Caco-2 (cell line): ENCODE data around the gene PLA2G1B. TPM values are rescaled to one million over a fixed set of nuclear protein-coding genes. Genes with fewer than 3 reads are reported as not detected.

Source experiments
- BruUV-seq: library from RNA; stranded (reverse); fragments of 400-500 nt; replicated peaks from 2 replicates; lab custom pipeline; 2021; lab: Mats Ljungman, UMichigan
- CTCF ChIA-PET: fragments of 300-600 bp; sonication (Branson Sonifier 250); formaldehyde crosslinking; loops from one replicate; lab custom pipeline; 2022; ENCODE audit warnings: antibody characterized with exemption; lab: Charles Lee
- POLR2A ChIA-PET: fragments of 300-600 bp; sonication (Branson Sonifier 250); formaldehyde crosslinking; loops from one replicate; lab custom pipeline; 2022; ENCODE audit warnings: antibody characterized with exemption; lab: Charles Lee
- DNase-seq, 2 experiments: peaks; one replicate each; pipeline versions ENCODE4 v3.0.0 to v3.0.0-alpha.2; 2020 to 2022
- H3K27me3 ChIP-seq: replicated peaks from 2 replicates; pipeline ENCODE4 v1.6.0; 2011; ENCODE audit warnings: low read length; ENCODE audit not compliant: control insufficient read depth, insufficient read depth
- H3K36me3 ChIP-seq: 2 replicates; pipeline ENCODE4 v1.5.1; 2011; ENCODE audit warnings: low read length; ENCODE audit not compliant: control insufficient read depth, insufficient read depth
- H3K4me1 ChIP-seq: fragments of 250-450 bp; sonication (Bioruptor Pico); 2 replicates; pipeline ENCODE4 v1.5.1; 2020; ENCODE audit warnings: mild to moderate bottlenecking
- H3K4me3 ChIP-seq: 2 replicates; pipeline ENCODE4 v1.5.1; 2011; ENCODE audit warnings: low read depth, mild to moderate bottlenecking, control low read depth, low read length
- H3K9me3 ChIP-seq: fragments of 250-450 bp; sonication (Bioruptor Pico); 2 replicates; pipeline ENCODE4 v1.5.1; 2020; ENCODE audit warnings: mild to moderate bottlenecking, moderate library complexity
- H3K27ac Mint-ChIP-seq: one replicate; pipeline ENCODE4 v1.8.0; 2022; ENCODE audit warnings: mixed read lengths; ENCODE audit not compliant: unreplicated experiment
- H3K27me3 Mint-ChIP-seq: one replicate; pipeline ENCODE4 v1.8.0; 2022; ENCODE audit warnings: mixed read lengths; ENCODE audit not compliant: insufficient read depth, unreplicated experiment
- H3K36me3 Mint-ChIP-seq: one replicate; pipeline ENCODE4 v1.8.0; 2022; ENCODE audit warnings: mild to moderate bottlenecking, mixed read lengths; ENCODE audit not compliant: insufficient read depth, unreplicated experiment
- H3K4me1 Mint-ChIP-seq: one replicate; pipeline ENCODE4 v1.8.0; 2022; ENCODE audit warnings: low read depth, mixed read lengths; ENCODE audit not compliant: unreplicated experiment
- H3K4me3 Mint-ChIP-seq: one replicate; pipeline ENCODE4 v1.8.0; 2022; ENCODE audit warnings: mild to moderate bottlenecking, moderate library complexity, mixed read lengths; ENCODE audit not compliant: unreplicated experiment
- H3K9me3 Mint-ChIP-seq: one replicate; pipeline ENCODE4 v1.8.0; 2022; ENCODE audit warnings: mixed read lengths; ENCODE audit not compliant: unreplicated experiment
- intact Hi-C: fragments of 100-400 bp; cut with micrococcal nuclease; formaldehyde crosslinking; loops from one replicate; pipeline ENCODE4 v1.10.0; 2022; ENCODE audit not compliant: unreplicated experiment
- total RNA-seq: library from RNA; stranded (reverse); gene quantifications from 2 replicates; pipeline ENCODE4 v1.2.3, GENCODE V29; 2022
- TF ChIP-seq, protein P1 (sequence below), 2 experiments: fragments of 200-600 bp in 1 of 2; IDR thresholded peaks; 1 replicate in 1 of 2; 2 replicates in 1 of 2; pipeline versions ENCODE4 v1.5.1 to v1.8.0; 2011 to 2022; ENCODE audit warnings: antibody characterized with exemption in 1 of 2, control low read depth in 1 of 2, inconsistent platforms in 1 of 2, low read depth in 1 of 2, low read length in 1 of 2, mild to moderate bottlenecking in 1 of 2, moderate library complexity in 1 of 2; ENCODE audit not compliant: insufficient read depth in 1 of 2, severe bottlenecking in 1 of 2, unreplicated experiment in 1 of 2

Gene PLA2G1B
- total RNA-seq, 1 experiment from 2014 or later = not detected

GRCh38 chr12:120332523-120332922 lies 4.9 kb upstream of the PLA2G1B start:
- BruUV-seq = no TSS peak

DNA sequence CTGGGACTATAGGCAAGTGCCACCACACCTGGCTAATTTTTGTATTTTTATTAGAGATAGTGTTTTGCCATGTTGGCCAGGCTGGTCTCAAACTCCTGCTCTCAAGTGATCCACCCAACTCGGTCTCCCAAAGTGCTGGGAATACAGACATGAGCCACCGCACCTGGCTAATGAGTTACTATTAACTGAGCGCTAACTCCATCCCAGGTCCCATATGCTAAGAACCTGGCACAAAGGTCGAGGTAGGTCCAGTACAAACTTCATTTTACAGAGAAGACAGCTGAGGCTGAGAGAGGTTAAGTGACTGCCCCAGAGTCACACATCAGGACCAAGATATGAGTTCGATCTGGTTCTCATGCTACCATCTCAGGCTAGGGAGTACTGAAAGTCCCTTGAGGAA lies 4.5 kb upstream of the PLA2G1B start:
- ChIA-PET CTCF (interaction anchor here (0.8 kb wide), 1 partner anchor 17 kb away, joined by 3 read pairs; no protein-coding TSS in a partner anchor), POLR2A (no interaction called here)
- TF ChIP-seq, protein P1, sequence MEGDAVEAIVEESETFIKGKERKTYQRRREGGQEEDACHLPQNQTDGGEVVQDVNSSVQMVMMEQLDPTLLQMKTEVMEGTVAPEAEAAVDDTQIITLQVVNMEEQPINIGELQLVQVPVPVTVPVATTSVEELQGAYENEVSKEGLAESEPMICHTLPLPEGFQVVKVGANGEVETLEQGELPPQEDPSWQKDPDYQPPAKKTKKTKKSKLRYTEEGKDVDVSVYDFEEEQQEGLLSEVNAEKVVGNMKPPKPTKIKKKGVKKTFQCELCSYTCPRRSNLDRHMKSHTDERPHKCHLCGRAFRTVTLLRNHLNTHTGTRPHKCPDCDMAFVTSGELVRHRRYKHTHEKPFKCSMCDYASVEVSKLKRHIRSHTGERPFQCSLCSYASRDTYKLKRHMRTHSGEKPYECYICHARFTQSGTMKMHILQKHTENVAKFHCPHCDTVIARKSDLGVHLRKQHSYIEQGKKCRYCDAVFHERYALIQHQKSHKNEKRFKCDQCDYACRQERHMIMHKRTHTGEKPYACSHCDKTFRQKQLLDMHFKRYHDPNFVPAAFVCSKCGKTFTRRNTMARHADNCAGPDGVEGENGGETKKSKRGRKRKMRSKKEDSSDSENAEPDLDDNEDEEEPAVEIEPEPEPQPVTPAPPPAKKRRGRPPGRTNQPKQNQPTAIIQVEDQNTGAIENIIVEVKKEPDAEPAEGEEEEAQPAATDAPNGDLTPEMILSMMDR (IDR thresholded peaks at IDR 0.05; ENCODE audit: insufficient read depth in 1 of 2, low read depth in 1 of 2, low read length in 1 of 2, severe bottlenecking in 1 of 2, unreplicated experiment in 1 of 2) = no peak
- no peak overlapping the region for H3K27ac Mint-ChIP-seq
- Histone ChIP-seq H3K27me3 (no peaks in the 10 kb centered on the region), H3K4me3 (no peak overlapping the region), H3K36me3 (no peaks in the 10 kb centered on the region), H3K4me1 (no peaks in the 10 kb centered on the region), H3K9me3 (peaks cover 12% of the 10 kb centered on the region)
- H3K4me3 Mint-ChIP-seq = no peak overlapping the region
- intact Hi-C loops = no loop called here
- H3K27me3 Mint-ChIP-seq = no peaks in the 10 kb centered on the region
- peaks cover 16% of the 10 kb centered on the region for H3K9me3 Mint-ChIP-seq
- no peak for DNase-seq
- H3K4me1 Mint-ChIP-seq = no peaks in the 10 kb centered on the region
- no peaks in the 10 kb centered on the region for H3K36me3 Mint-ChIP-seq
- BruUV-seq = no TSS peak

More at GRCh38 chr12:120332523-120332922, 4.9 kb upstream of the PLA2G1B start:
- intact Hi-C loops = no loop called here
- Histone ChIP-seq H3K27me3 (no peaks in the 10 kb centered on the region), H3K36me3 (no peaks in the 10 kb centered on the region), H3K9me3 (peaks cover 16% of the 10 kb centered on the region), H3K4me1 (no peaks in the 10 kb centered on the region), H3K4me3 (no peak overlapping the region)
- Mint-ChIP-seq H3K4me1 (no peaks in the 10 kb centered on the region), H3K27me3 (no peaks in the 10 kb centered on the region), H3K9me3 (peaks cover 21% of the 10 kb centered on the region), H3K36me3 (peaks cover 4% of the 10 kb centered on the region), H3K27ac (no peak overlapping the region), H3K4me3 (no peak overlapping the region)
- ChIA-PET POLR2A (interaction anchor here (0.7 kb wide), 1 partner anchor 67 kb away, joined by 9 read pairs; the partner anchor contains the start of gene PXN), CTCF (interaction anchor here (0.7 kb wide), 1 partner anchor 328 kb away, joined by 6 read pairs; no protein-coding TSS in a partner anchor)
- TF ChIP-seq, protein P1 (IDR thresholded peaks at IDR 0.05; ENCODE audit: insufficient read depth in 1 of 2, low read depth in 1 of 2, low read length in 1 of 2, severe bottlenecking in 1 of 2, unreplicated experiment in 1 of 2) = no peak
- no peak for DNase-seq

- no peak overlapping the region for H3K4me3 ChIP-seq
- CTCF ChIA-PET = interaction anchor here (0.8 kb wide), 1 partner anchor 17 kb away, joined by 3 read pairs; no protein-coding TSS in a partner anchor
- no TSS peak for BruUV-seq
Observed at GRCh38 chr12:120331390-120331789, 3.8 kb upstream of the PLA2G1B start.

More at GRCh38 chr12:120331390-120331789, 3.8 kb upstream of the PLA2G1B start:
- Histone ChIP-seq H3K4me1 (no peaks in the 10 kb centered on the region), H3K27me3 (no peaks in the 10 kb centered on the region), H3K9me3 (peaks cover 5% of the 10 kb centered on the region), H3K36me3 (no peaks in the 10 kb centered on the region)
- Mint-ChIP-seq H3K9me3 (peaks cover 10% of the 10 kb centered on the region), H3K4me3 (no peak overlapping the region), H3K4me1 (peaks cover under 1% of the 10 kb centered on the region), H3K27me3 (no peaks in the 10 kb centered on the region), H3K36me3 (no peaks in the 10 kb centered on the region), H3K27ac (no peak overlapping the region)
- TF ChIP-seq, protein P1 (IDR thresholded peaks at IDR 0.05; ENCODE audit: insufficient read depth in 1 of 2, low read depth in 1 of 2, low read length in 1 of 2, severe bottlenecking in 1 of 2, unreplicated experiment in 1 of 2) = no peak
- intact Hi-C loops = no loop called here
- no peak for DNase-seq
- POLR2A ChIA-PET = no interaction called here
